Neural cell (in vitro differentiated cells): Measurements from ENCODE around the gene HTR2B. TPM values are rescaled to one million over a fixed set of nuclear protein-coding genes. Genes with fewer than 3 reads are reported as not detected.

Source experiments
- H2AFZ ChIP-seq: fragments of 200-600, 300-800 bp; sonication (generic), shearing (Covaris generic); 2 replicates; pipeline ENCODE4 v1.6.0; 2014; ENCODE audit warnings: low read depth, mild to moderate bottlenecking, antibody characterized with exemption, low read length, moderate library complexity
- H3F3A ChIP-seq: fragments of 200-600 bp; shearing (Covaris generic); 2 replicates; pipeline ENCODE4 v1.6.1; 2016; ENCODE audit warnings: mild to moderate bottlenecking, moderate library complexity, mixed read lengths, antibody characterized with exemption, low read length; ENCODE audit not compliant: insufficient read depth, poor library complexity, severe bottlenecking
- H3K27ac ChIP-seq: fragments of 200-600, 300-800 bp; sonication (generic), shearing (Covaris generic); 2 replicates; pipeline ENCODE4 v1.5.1; 2014; ENCODE audit warnings: mild to moderate bottlenecking, low read length, moderate library complexity
- H3K27me3 ChIP-seq: fragments of 300-800, 200-600 bp; sonication (generic), shearing (Covaris generic); 2 replicates; pipeline ENCODE4 v1.6.0; 2014; ENCODE audit warnings: mild to moderate bottlenecking, low read depth, low read length, moderate library complexity; ENCODE audit not compliant: insufficient read depth
- H3K36me3 ChIP-seq: fragments of 300-800, 200-600 bp; sonication (generic), shearing (Covaris generic); 2 replicates; pipeline ENCODE4 v1.5.1; 2014; ENCODE audit warnings: mild to moderate bottlenecking, antibody characterized with exemption, low read length, moderate library complexity; ENCODE audit not compliant: insufficient read depth
- H3K4me2 ChIP-seq: fragments of 300-800, 200-600 bp; sonication (generic), shearing (Covaris generic); 2 replicates; pipeline ENCODE4 v1.6.0; 2014; ENCODE audit warnings: mild to moderate bottlenecking, low read length
- H3K4me3 ChIP-seq: fragments of 300-800, 200-600 bp; sonication (generic), shearing (Covaris generic); 2 replicates; pipeline ENCODE4 v1.5.1; 2014; ENCODE audit warnings: mild to moderate bottlenecking, low read length, moderate library complexity
- H3K79me2 ChIP-seq: fragments of 200-600 bp; shearing (Covaris generic); replicated peaks from 2 replicates; pipeline ENCODE4 v1.6.0; 2014; ENCODE audit warnings: mild to moderate bottlenecking, low read length, moderate library complexity; ENCODE audit not compliant: insufficient read depth
- H3K9ac ChIP-seq: fragments of 300-800, 200-600 bp; sonication (generic), shearing (Covaris generic); 2 replicates; pipeline ENCODE4 v1.6.1; 2016; ENCODE audit warnings: mild to moderate bottlenecking, low read length, mixed read lengths
- H3K9me2 ChIP-seq: fragments of 200-600 bp; shearing (Covaris generic); 2 replicates; pipeline ENCODE4 v1.6.1; 2016; ENCODE audit warnings: mild to moderate bottlenecking, low read length, mixed read lengths; ENCODE audit not compliant: insufficient read depth
- H3K9me3 ChIP-seq: fragments of 200-600, 300-800 bp; sonication (generic), shearing (Covaris generic); 2 replicates; pipeline ENCODE4 v1.6.1; 2016; ENCODE audit warnings: mild to moderate bottlenecking, mixed run types, low read length, moderate library complexity, mixed read lengths
- H4K20me1 ChIP-seq: fragments of 200-600 bp; shearing (Covaris generic); 2 replicates; pipeline ENCODE4 v1.6.1; 2016; ENCODE audit warnings: mild to moderate bottlenecking, mixed run types; ENCODE audit not compliant: insufficient read depth
- EP300 ChIP-seq: fragments of 450-650 bp; conservative IDR thresholded peaks from 2 replicates; pipeline ENCODE4 v1.6.1; 2014; ENCODE audit warnings: antibody characterized with exemption, mild to moderate bottlenecking, moderate library complexity; ENCODE audit not compliant: poor library complexity, severe bottlenecking
- EZH2 ChIP-seq: fragments of 200-600, 300-800 bp; shearing (Covaris generic), sonication (generic); IDR thresholded peaks from 2 replicates; pipeline ENCODE4 v1.6.1; 2014; ENCODE audit warnings: antibody characterized with exemption, low read length, borderline replicate concordance, mild to moderate bottlenecking; ENCODE audit not compliant: insufficient read depth, poor library complexity, severe bottlenecking
- MXI1 ChIP-seq: fragments of 450-650 bp; conservative IDR thresholded peaks from 2 replicates; pipeline ENCODE4 v1.6.1; 2014; ENCODE audit warnings: antibody characterized with exemption, mild to moderate bottlenecking; ENCODE audit not compliant: poor library complexity, severe bottlenecking
- POLR2AphosphoS5 ChIP-seq: IDR thresholded peaks from 2 replicates; pipeline ENCODE4 v1.6.1; 2012
- RAD21 ChIP-seq: fragments of 450-650 bp; conservative IDR thresholded peaks from 2 replicates; pipeline ENCODE4 v1.6.1; 2014; ENCODE audit warnings: antibody characterized with exemption, mild to moderate bottlenecking, moderate library complexity
- SMC3 ChIP-seq: fragments of 450-650 bp; conservative IDR thresholded peaks from 2 replicates; pipeline ENCODE4 v1.6.1; 2014; ENCODE audit warnings: antibody characterized with exemption, mild to moderate bottlenecking, moderate library complexity; ENCODE audit not compliant: poor library complexity
- TAF1 ChIP-seq: IDR thresholded peaks from 2 replicates; pipeline ENCODE4 v1.6.1; 2012; ENCODE audit warnings: low read depth
- polyA plus RNA-seq: library from polyadenylated mRNA; depleted of rRNA; stranded (reverse); fragments of >200 nt; gene quantifications from 2 replicates; pipeline ENCODE4 v1.2.3, GENCODE V29; 2014
- TF ChIP-seq, protein P1 (sequence below): fragments of 450-650 bp; IDR thresholded peaks from 2 replicates; pipeline ENCODE4 v1.5.1; 2014; ENCODE audit warnings: antibody characterized with exemption, mild to moderate bottlenecking, moderate library complexity; ENCODE audit not compliant: poor library complexity, severe bottlenecking
- TF ChIP-seq, protein P2 (sequence below): IDR thresholded peaks from 2 replicates; pipeline ENCODE4 v1.6.1; 2012; ENCODE audit warnings: borderline replicate concordance

HTR2B gene
- polyA plus RNA-seq, 1 donor from 2014 or later: not detected

DNA sequence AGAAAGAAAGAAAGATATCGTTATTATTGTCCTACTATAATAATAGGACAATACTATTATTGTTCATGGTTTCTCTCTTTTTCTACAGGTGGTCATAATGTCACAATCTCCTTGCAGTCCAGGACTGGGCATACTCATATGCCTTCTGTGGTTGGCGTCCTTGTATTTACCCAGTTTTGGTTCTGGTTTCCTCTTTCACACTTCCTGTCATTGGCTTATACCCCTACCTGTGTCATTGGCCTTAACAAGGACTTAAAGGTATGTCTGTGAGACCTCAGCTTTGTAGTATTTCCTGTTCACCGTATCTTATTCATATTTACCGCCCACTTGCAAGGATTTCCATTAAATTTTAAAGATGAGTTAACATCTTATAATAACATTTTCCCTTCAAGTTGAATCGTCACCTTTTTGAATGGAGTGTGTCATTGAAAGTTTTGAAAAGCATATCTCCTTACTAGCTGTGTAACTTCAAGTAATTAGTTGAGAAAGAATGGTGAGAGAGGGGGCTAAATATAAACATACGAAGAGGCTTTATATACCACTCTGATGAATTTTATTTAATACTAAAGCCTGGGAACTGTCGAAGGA is 36.5 kb upstream of the HTR2B start:
- H3K79me2 ChIP-seq: no peaks in the 10 kb centered on the region
- H3K27ac ChIP-seq: no peak overlapping the region
- no peaks in the 10 kb centered on the region for H3K9me2 ChIP-seq
- H2AFZ ChIP-seq: no peak overlapping the region
- TF ChIP-seq TAF1: no peak
- TF ChIP-seq EZH2: no peak
- no peak for TF ChIP-seq EP300
- TF ChIP-seq MXI1: no peak
- TF ChIP-seq RAD21: no peak
- TF ChIP-seq SMC3: no peak
- TF ChIP-seq, protein P1, sequence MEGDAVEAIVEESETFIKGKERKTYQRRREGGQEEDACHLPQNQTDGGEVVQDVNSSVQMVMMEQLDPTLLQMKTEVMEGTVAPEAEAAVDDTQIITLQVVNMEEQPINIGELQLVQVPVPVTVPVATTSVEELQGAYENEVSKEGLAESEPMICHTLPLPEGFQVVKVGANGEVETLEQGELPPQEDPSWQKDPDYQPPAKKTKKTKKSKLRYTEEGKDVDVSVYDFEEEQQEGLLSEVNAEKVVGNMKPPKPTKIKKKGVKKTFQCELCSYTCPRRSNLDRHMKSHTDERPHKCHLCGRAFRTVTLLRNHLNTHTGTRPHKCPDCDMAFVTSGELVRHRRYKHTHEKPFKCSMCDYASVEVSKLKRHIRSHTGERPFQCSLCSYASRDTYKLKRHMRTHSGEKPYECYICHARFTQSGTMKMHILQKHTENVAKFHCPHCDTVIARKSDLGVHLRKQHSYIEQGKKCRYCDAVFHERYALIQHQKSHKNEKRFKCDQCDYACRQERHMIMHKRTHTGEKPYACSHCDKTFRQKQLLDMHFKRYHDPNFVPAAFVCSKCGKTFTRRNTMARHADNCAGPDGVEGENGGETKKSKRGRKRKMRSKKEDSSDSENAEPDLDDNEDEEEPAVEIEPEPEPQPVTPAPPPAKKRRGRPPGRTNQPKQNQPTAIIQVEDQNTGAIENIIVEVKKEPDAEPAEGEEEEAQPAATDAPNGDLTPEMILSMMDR: no peak
- TF ChIP-seq, protein P2, sequence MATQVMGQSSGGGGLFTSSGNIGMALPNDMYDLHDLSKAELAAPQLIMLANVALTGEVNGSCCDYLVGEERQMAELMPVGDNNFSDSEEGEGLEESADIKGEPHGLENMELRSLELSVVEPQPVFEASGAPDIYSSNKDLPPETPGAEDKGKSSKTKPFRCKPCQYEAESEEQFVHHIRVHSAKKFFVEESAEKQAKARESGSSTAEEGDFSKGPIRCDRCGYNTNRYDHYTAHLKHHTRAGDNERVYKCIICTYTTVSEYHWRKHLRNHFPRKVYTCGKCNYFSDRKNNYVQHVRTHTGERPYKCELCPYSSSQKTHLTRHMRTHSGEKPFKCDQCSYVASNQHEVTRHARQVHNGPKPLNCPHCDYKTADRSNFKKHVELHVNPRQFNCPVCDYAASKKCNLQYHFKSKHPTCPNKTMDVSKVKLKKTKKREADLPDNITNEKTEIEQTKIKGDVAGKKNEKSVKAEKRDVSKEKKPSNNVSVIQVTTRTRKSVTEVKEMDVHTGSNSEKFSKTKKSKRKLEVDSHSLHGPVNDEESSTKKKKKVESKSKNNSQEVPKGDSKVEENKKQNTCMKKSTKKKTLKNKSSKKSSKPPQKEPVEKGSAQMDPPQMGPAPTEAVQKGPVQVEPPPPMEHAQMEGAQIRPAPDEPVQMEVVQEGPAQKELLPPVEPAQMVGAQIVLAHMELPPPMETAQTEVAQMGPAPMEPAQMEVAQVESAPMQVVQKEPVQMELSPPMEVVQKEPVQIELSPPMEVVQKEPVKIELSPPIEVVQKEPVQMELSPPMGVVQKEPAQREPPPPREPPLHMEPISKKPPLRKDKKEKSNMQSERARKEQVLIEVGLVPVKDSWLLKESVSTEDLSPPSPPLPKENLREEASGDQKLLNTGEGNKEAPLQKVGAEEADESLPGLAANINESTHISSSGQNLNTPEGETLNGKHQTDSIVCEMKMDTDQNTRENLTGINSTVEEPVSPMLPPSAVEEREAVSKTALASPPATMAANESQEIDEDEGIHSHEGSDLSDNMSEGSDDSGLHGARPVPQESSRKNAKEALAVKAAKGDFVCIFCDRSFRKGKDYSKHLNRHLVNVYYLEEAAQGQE: no peak
- TF ChIP-seq POLR2AphosphoS5: no peak
- H3K9me3 ChIP-seq: no peaks in the 10 kb centered on the region
- H3K4me3 ChIP-seq: no peak overlapping the region
- H3K36me3 ChIP-seq: no peaks in the 10 kb centered on the region
- no peaks in the 10 kb centered on the region for H3F3A ChIP-seq
- H3K4me2 ChIP-seq: no peak overlapping the region
- no peaks in the 10 kb centered on the region for H4K20me1 ChIP-seq
- no peaks in the 10 kb centered on the region for H3K27me3 ChIP-seq
- no peak overlapping the region for H3K9ac ChIP-seq

DNA sequence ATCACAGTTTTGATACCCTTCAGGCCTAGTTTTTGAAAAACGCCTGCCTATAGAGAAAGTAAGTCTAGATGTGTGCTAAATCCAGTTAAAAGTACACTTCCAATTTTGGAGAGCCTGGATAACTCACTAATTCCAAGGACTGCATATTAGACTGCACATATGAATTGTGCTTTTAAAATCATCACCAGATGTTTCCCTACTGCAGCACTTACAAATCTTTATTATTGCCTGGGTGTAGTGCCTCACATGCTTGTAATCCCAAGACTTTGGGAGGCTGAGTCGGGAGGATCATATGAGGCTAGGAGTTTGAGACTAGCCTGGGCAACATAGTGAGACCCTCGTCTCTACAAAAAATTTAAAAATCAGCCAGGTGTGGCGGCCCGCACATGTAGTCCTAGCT is 35.9 kb upstream of the HTR2B start:
- Histone ChIP-seq H3F3A (no peaks in the 10 kb centered on the region), H3K4me2 (no peak overlapping the region), H3K9me3 (no peaks in the 10 kb centered on the region), H3K4me3 (no peak overlapping the region), H3K27ac (no peak overlapping the region), H3K79me2 (no peaks in the 10 kb centered on the region), H2AFZ (no peak overlapping the region), H4K20me1 (no peaks in the 10 kb centered on the region), H3K36me3 (no peaks in the 10 kb centered on the region), H3K27me3 (no peaks in the 10 kb centered on the region), H3K9me2 (no peaks in the 10 kb centered on the region), H3K9ac (no peak overlapping the region)
- TF ChIP-seq TAF1: no peak
- no peak for TF ChIP-seq EP300
- TF ChIP-seq POLR2AphosphoS5: no peak
- no peak for TF ChIP-seq MXI1
- no peak for TF ChIP-seq RAD21
- TF ChIP-seq, protein P2: no peak
- TF ChIP-seq, protein P1: no peak
- no peak for TF ChIP-seq SMC3
- no peak for TF ChIP-seq EZH2
